Liver (tissue), 9 donors: ENCODE data around the gene LMCD1. TPM values are rescaled to one million over a fixed set of nuclear protein-coding genes. Genes with fewer than 3 reads are reported as not detected.

ENCODE experiments used
- DNase-seq: peaks from one replicate; pipeline ENCODE4 v3.0.0-alpha.2; 2017; ENCODE audit warnings: low spot score
- H3K27ac ChIP-seq, 2 donors: one replicate each; pipeline ENCODE4 v1.7.0; 2013; ENCODE audit warnings: inconsistent platforms in 2 of 2, low read length in 2 of 2, control low read depth in 1 of 2, low read depth in 1 of 2, mild to moderate bottlenecking in 1 of 2
- H3K27me3 ChIP-seq, 4 donors: one replicate each; pipeline versions ENCODE4 v1.6.1 to v1.7.0; 2013; ENCODE audit warnings: low read length in 3 of 4, inconsistent platforms in 1 of 4, mild to moderate bottlenecking in 1 of 4, moderate library complexity in 1 of 4; ENCODE audit not compliant: control insufficient read depth in 4 of 4, insufficient read depth in 4 of 4
- H3K36me3 ChIP-seq, 4 donors: one replicate each; pipeline versions ENCODE4 v1.6.1 to v1.7.0; 2013; ENCODE audit warnings: low read length in 3 of 4, mild to moderate bottlenecking in 3 of 4, low read depth in 1 of 4, moderate library complexity in 1 of 4; ENCODE audit not compliant: control insufficient read depth in 4 of 4, insufficient read depth in 3 of 4
- H3K4me1 ChIP-seq, 4 donors: one replicate each; pipeline versions ENCODE4 v1.6.1 to v1.7.0; 2013; ENCODE audit warnings: low read length in 3 of 4, mild to moderate bottlenecking in 3 of 4, moderate library complexity in 1 of 4; ENCODE audit not compliant: control insufficient read depth in 4 of 4, insufficient read depth in 4 of 4
- H3K4me3 ChIP-seq, 3 donors: one replicate each; pipeline versions ENCODE4 v1.6.1 to v1.7.0; 2013; ENCODE audit warnings: low read length in 3 of 3, control low read depth in 1 of 3, low read depth in 1 of 3, mild to moderate bottlenecking in 1 of 3
- H3K9ac ChIP-seq, 2 donors: one replicate each; pipeline ENCODE4 v1.7.0; 2013; ENCODE audit warnings: low read length in 2 of 2, mild to moderate bottlenecking in 2 of 2, moderate library complexity in 2 of 2, control low read depth in 1 of 2, low read depth in 1 of 2
- H3K9me3 ChIP-seq, 4 donors: one replicate each; pipeline versions ENCODE4 v1.6.1 to v1.7.0; 2013; ENCODE audit warnings: low read length in 3 of 4; ENCODE audit not compliant: control insufficient read depth in 4 of 4
- EGR1 ChIP-seq, 2 donors: IDR thresholded peaks; 2 replicates each; pipeline ENCODE4 v1.6.1; 2016 to 2018; ENCODE audit warnings: antibody characterized with exemption in 2 of 2, low read depth in 2 of 2
- FOXA1 ChIP-seq: IDR thresholded peaks from 2 replicates; pipeline ENCODE4 v1.6.1; 2016; ENCODE audit warnings: antibody characterized with exemption
- FOXA2 ChIP-seq: IDR thresholded peaks from 2 replicates; pipeline ENCODE4 v1.6.1; 2016; ENCODE audit warnings: antibody characterized with exemption
- GABPA ChIP-seq, 2 donors: IDR thresholded peaks in 1 of 2; conservative IDR thresholded peaks in 1 of 2; 2 replicates each; pipeline ENCODE4 v1.6.1; 2016; ENCODE audit warnings: antibody characterized with exemption in 2 of 2, mild to moderate bottlenecking in 1 of 2, moderate library complexity in 1 of 2
- HNF4A ChIP-seq, 2 donors: conservative IDR thresholded peaks; 2 replicates each; pipeline ENCODE4 v1.6.1; 2016; ENCODE audit warnings: antibody characterized with exemption in 2 of 2, mild to moderate bottlenecking in 2 of 2
- HNF4G ChIP-seq: IDR thresholded peaks from 2 replicates; pipeline ENCODE4 v1.6.1; 2016; ENCODE audit warnings: antibody characterized with exemption
- JUND ChIP-seq, 2 donors: IDR thresholded peaks; 2 replicates each; pipeline ENCODE4 v1.6.1; 2016; ENCODE audit warnings: antibody characterized with exemption in 2 of 2
- NR2F2 ChIP-seq: IDR thresholded peaks from 2 replicates; pipeline ENCODE4 v1.6.1; 2016; ENCODE audit warnings: antibody characterized with exemption
- RAD21 ChIP-seq, 2 donors: IDR thresholded peaks; 2 replicates each; pipeline ENCODE4 v1.6.1; 2016; ENCODE audit warnings: antibody characterized with exemption in 2 of 2, mild to moderate bottlenecking in 2 of 2
- RXRA ChIP-seq, 2 donors: IDR thresholded peaks; 2 replicates each; pipeline ENCODE4 v1.6.1; 2017 to 2018; ENCODE audit warnings: antibody characterized with exemption in 2 of 2, mild to moderate bottlenecking in 1 of 2
- SP1 ChIP-seq: IDR thresholded peaks from 2 replicates; pipeline ENCODE4 v1.6.1; 2018; ENCODE audit warnings: antibody characterized with exemption, mild to moderate bottlenecking
- YY1 ChIP-seq: IDR thresholded peaks from 2 replicates; pipeline ENCODE4 v1.6.1; 2016; ENCODE audit warnings: antibody characterized with exemption, mild to moderate bottlenecking
- WGBS: extraction: QIAGEN DNeasy Blood & Tissue Kit; methylation state at CpG from one replicate; pipeline ENCODE4 v1.1.7; 2013; 5-methylcytosine and 5-hydroxymethylcytosine counted together
- polyA plus RNA-seq, 2 donors: library from polyadenylated mRNA; stranded (reverse) in 1 of 2; unstranded in 1 of 2; fragments of 200-250 nt in 1 of 2; fragments of >200 nt in 1 of 2; fragmentation: Nextera tagmentation in 1 of 2; extraction: Ambion mirVana in 1 of 2; gene quantifications; one replicate each; pipeline versions ENCODE4 v1.2.1 to v1.2.3, GENCODE V29; 2013 to 2015
- total RNA-seq, 2 donors: library from RNA; depleted of rRNA; stranded (reverse); fragments of >200 nt; gene quantifications; one replicate each; pipeline ENCODE4 v1.2.3, GENCODE V29; 2014
- TF ChIP-seq, protein P1 (sequence below): IDR thresholded peaks from 2 replicates; pipeline ENCODE4 v1.6.1; 2016; ENCODE audit warnings: antibody characterized with exemption
- TF ChIP-seq, protein P2 (sequence below): IDR thresholded peaks from 2 replicates; pipeline ENCODE4 v1.6.1; 2016; ENCODE audit warnings: antibody characterized with exemption, mild to moderate bottlenecking
- TF ChIP-seq, protein P3 (sequence below): fragments of 150-350 bp; IDR thresholded peaks from 2 replicates; pipeline ENCODE4 v1.5.1; 2017; ENCODE audit warnings: improper control_type of control experiment, low read depth, low read length; ENCODE audit not compliant: missing input control
- TF ChIP-seq, protein P4 (sequence below): IDR thresholded peaks from 2 replicates; pipeline ENCODE4 v1.6.1; 2016; ENCODE audit warnings: antibody characterized with exemption
- TF ChIP-seq, protein P5 (sequence below): IDR thresholded peaks from 2 replicates; pipeline ENCODE4 v1.6.1; 2016; ENCODE audit warnings: antibody characterized with exemption
- donor health status: healthy.
- donor health status: healthy.
- donor health status: healthy.
- donor health status: healthy.
- donor health status: healthy.

The LMCD1 gene
- total and polyA plus RNA-seq, 4 donors, result 3.1 to 8.3 (median 6.0) TPM

DNA sequence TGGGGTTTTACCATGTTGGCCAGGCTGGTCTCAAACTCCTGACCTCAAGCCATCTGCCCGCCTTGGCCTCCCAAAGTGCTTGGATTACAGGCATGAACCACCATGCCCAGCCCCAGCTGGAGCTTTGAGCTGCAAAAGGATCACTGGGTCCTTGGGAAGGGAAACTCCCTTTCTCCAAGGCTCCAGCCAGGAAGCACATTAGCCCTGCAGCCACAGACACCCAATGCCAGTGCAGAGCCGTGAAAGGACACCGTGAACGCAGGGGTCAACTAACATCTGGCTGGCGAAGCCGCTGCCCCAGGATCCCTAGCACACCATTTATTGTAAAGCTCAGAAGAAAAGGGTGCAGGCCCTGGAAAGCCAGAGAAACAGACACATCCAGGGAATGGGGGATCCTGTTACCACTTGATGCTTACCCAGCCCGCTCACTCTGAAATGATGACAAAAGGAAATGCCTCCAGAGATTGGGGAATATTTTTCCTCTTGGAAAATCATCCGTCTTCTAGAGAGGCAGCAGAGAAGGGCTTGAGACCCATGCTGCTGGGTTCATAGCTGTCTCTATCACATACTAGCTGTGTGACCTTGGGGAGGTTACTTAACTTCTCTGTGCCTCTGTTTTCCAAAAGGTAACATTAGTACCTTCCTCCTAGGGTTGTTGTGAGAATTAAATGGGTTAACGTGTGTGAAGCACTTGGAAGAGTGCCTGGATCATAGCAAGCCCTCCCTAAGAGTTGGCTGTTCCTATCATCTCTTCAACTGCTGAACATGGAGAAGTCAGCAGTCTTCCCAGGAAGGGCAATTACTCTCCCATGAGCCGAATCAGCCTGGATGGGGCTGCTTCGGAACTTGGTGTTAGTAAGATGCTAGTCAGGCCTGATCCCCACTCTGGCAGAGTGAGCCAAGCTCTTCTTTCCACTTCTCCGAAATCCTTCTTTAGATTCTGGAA lies 40.8 kb downstream of the LMCD1 start:
- no peaks in the 10 kb centered on the region for H3K9me3 ChIP-seq
- TF ChIP-seq YY1, result no peak
- TF ChIP-seq FOXA2, result no peak
- no peak for DNase-seq
- H3K27ac ChIP-seq, result no peak overlapping the region
- no peak overlapping the region for H3K4me3 ChIP-seq
- H3K9ac ChIP-seq, result no peak overlapping the region
- WGBS, result 84% methylated on average over 12 of the region's 12 CpGs
- H3K4me1 ChIP-seq, result no peaks in the 10 kb centered on the region
- H3K36me3 ChIP-seq, result no peaks in the 10 kb centered on the region
- no peaks in the 10 kb centered on the region for H3K27me3 ChIP-seq

DNA sequence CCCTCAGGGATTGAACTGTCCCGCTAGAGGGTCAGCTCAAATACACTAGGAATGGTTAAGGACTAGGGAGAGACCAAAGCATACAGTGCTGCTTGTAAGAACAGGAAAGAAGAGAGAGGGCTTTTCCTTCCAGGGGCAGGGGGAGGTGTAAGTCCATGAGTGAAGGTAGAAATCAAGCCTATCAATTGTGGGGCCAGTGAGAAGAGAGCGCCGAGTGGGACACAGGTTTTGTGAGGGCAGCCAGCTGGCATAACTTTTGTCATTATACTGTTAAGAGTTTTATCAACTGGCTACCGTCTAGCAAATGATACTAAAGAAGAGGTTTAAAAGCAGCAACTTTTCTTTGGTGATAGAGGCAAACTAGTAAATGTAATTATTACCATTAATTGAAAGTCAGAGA lies 45.0 kb downstream of the LMCD1 start:
- H3K4me3 ChIP-seq, result no peak overlapping the region
- DNase-seq, result no peak
- H3K27me3 ChIP-seq, result no peaks in the 10 kb centered on the region
- no peaks in the 10 kb centered on the region for H3K36me3 ChIP-seq
- H3K9me3 ChIP-seq, result no peaks in the 10 kb centered on the region
- H3K4me1 ChIP-seq, result peaks cover 6 to 14% (median 10%) of the 10 kb centered on the region in 4 donors
- no peak overlapping the region for H3K9ac ChIP-seq
- 89% methylated on average over 4 of the region's 4 CpGs for WGBS
- TF ChIP-seq GABPA (IDR thresholded peaks at IDR 0.05 in 1 of 2, conservative IDR thresholded peaks at IDR 0.05 in 1 of 2), result no peak
- no peak for TF ChIP-seq JUND (IDR thresholded peaks at IDR 0.05)
- TF ChIP-seq, protein P1, sequence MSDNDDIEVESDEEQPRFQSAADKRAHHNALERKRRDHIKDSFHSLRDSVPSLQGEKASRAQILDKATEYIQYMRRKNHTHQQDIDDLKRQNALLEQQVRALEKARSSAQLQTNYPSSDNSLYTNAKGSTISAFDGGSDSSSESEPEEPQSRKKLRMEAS, result no peak
- no peak for TF ChIP-seq HNF4G
- H3K27ac ChIP-seq, result no peak overlapping the region

DNA sequence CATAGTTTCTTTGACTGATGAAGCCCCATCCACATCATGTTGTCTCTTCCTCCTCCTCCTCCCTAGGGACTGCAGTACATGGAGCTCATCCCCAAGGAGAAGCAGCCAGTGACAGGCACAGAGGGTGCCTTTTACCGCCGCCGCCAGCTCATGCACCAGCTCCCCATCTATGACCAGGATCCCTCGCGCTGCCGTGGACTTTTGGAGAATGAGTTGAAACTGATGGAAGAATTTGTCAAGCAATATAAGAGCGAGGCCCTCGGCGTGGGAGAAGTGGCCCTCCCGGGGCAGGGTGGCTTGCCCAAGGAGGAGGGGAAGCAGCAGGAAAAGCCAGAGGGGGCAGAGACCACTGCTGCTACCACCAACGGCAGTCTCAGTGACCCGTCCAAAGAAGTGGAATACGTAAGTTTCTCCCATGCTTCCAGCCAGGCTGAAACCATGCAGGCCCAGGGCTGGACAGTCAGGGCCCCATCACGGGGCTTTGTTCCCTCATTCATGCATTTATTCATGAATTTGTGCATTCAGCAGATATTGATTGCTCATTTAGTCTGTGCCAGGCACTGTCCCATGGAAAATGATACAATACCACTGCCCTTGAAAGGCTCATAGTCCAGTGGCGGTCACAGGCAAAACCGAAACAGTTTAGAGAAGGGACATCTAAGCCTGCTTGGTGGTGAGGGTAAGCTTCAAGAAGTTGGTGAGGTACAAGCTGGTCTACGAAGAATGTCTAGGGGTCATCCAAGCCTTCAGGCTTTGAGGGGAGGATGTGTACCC lies 47.1 kb downstream of the LMCD1 start:
- Histone ChIP-seq H3K9ac (no peak overlapping the region), H3K9me3 (no peaks in the 10 kb centered on the region), H3K36me3 (no peaks in the 10 kb centered on the region), H3K27me3 (no peaks in the 10 kb centered on the region), H3K4me1 (peaks cover 6 to 14% (median 10%) of the 10 kb centered on the region in 4 donors), H3K27ac (peak overlapping the region; percentile 51 to 52), H3K4me3 (no peak overlapping the region)
- DNase-seq, result no peak
- 84% methylated on average over 17 of the region's 17 CpGs for WGBS
- peak; percentile 30 for TF ChIP-seq YY1
- TF ChIP-seq RXRA (IDR thresholded peaks at IDR 0.05), result no peak
- TF ChIP-seq NR2F2, result no peak
- no peak for TF ChIP-seq HNF4G
- TF ChIP-seq, protein P2, sequence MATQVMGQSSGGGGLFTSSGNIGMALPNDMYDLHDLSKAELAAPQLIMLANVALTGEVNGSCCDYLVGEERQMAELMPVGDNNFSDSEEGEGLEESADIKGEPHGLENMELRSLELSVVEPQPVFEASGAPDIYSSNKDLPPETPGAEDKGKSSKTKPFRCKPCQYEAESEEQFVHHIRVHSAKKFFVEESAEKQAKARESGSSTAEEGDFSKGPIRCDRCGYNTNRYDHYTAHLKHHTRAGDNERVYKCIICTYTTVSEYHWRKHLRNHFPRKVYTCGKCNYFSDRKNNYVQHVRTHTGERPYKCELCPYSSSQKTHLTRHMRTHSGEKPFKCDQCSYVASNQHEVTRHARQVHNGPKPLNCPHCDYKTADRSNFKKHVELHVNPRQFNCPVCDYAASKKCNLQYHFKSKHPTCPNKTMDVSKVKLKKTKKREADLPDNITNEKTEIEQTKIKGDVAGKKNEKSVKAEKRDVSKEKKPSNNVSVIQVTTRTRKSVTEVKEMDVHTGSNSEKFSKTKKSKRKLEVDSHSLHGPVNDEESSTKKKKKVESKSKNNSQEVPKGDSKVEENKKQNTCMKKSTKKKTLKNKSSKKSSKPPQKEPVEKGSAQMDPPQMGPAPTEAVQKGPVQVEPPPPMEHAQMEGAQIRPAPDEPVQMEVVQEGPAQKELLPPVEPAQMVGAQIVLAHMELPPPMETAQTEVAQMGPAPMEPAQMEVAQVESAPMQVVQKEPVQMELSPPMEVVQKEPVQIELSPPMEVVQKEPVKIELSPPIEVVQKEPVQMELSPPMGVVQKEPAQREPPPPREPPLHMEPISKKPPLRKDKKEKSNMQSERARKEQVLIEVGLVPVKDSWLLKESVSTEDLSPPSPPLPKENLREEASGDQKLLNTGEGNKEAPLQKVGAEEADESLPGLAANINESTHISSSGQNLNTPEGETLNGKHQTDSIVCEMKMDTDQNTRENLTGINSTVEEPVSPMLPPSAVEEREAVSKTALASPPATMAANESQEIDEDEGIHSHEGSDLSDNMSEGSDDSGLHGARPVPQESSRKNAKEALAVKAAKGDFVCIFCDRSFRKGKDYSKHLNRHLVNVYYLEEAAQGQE, result peak; percentile 7
- TF ChIP-seq HNF4A (conservative IDR thresholded peaks at IDR 0.05), result no peak
- TF ChIP-seq, protein P3, sequence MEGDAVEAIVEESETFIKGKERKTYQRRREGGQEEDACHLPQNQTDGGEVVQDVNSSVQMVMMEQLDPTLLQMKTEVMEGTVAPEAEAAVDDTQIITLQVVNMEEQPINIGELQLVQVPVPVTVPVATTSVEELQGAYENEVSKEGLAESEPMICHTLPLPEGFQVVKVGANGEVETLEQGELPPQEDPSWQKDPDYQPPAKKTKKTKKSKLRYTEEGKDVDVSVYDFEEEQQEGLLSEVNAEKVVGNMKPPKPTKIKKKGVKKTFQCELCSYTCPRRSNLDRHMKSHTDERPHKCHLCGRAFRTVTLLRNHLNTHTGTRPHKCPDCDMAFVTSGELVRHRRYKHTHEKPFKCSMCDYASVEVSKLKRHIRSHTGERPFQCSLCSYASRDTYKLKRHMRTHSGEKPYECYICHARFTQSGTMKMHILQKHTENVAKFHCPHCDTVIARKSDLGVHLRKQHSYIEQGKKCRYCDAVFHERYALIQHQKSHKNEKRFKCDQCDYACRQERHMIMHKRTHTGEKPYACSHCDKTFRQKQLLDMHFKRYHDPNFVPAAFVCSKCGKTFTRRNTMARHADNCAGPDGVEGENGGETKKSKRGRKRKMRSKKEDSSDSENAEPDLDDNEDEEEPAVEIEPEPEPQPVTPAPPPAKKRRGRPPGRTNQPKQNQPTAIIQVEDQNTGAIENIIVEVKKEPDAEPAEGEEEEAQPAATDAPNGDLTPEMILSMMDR, result no peak
- TF ChIP-seq EGR1 (IDR thresholded peaks at IDR 0.05; ENCODE audit: low read depth in 2 of 2), result peak in 1 of 2 donors; percentile 16
- no peak for TF ChIP-seq JUND (IDR thresholded peaks at IDR 0.05)
- TF ChIP-seq SP1, result peak; percentile 86
- TF ChIP-seq, protein P4, sequence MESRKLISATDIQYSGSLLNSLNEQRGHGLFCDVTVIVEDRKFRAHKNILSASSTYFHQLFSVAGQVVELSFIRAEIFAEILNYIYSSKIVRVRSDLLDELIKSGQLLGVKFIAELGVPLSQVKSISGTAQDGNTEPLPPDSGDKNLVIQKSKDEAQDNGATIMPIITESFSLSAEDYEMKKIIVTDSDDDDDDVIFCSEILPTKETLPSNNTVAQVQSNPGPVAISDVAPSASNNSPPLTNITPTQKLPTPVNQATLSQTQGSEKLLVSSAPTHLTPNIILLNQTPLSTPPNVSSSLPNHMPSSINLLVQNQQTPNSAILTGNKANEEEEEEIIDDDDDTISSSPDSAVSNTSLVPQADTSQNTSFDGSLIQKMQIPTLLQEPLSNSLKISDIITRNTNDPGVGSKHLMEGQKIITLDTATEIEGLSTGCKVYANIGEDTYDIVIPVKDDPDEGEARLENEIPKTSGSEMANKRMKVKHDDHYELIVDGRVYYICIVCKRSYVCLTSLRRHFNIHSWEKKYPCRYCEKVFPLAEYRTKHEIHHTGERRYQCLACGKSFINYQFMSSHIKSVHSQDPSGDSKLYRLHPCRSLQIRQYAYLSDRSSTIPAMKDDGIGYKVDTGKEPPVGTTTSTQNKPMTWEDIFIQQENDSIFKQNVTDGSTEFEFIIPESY, result no peak
- TF ChIP-seq, protein P1, result no peak
- no peak for TF ChIP-seq RAD21 (IDR thresholded peaks at IDR 0.05)
- TF ChIP-seq, protein P5, sequence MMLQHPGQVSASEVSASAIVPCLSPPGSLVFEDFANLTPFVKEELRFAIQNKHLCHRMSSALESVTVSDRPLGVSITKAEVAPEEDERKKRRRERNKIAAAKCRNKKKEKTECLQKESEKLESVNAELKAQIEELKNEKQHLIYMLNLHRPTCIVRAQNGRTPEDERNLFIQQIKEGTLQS, result no peak
- TF ChIP-seq GABPA (IDR thresholded peaks at IDR 0.05 in 1 of 2, conservative IDR thresholded peaks at IDR 0.05 in 1 of 2), result no peak
- TF ChIP-seq FOXA1, result no peak
- TF ChIP-seq FOXA2, result no peak
